ACHN (cell line): Measurements from ENCODE around the gene ADGRG3.
"Not testable (repeated sequence)": the region's sequence is repeated elsewhere in the genome, so short reads cannot be mapped to it uniquely, and the experiment has no call there.

ENCODE experiments used
- DNase-seq: peaks from one replicate; pipeline ENCODE4 v3.0.0-alpha.2; 2015
- in situ Hi-C: cut with HindIII; loops from 2 replicates; pipeline ENCODE4 v1.10.0; 2017; ENCODE audit warnings: low sequenced_read_pairs, low pct_ligation_motif_present, low pct_unique_long_range_greater_than_20kb

ADGRG3 gene

GRCh38 chr16:57701759-57702371 lies 33.8 kb downstream of the ADGRG3 start:
- in situ Hi-C loops: no loop called here
- DNase-seq: no peak

- in situ Hi-C loops: no loop called here
- no peak for DNase-seq
Measured at GRCh38 chr16:57703416-57704010, 35.4 kb downstream of the ADGRG3 start.

- no peak for DNase-seq
- in situ Hi-C loops: no loop called here
Measured at GRCh38 chr16:57704011-57704904, 36.2 kb downstream of the ADGRG3 start.

- in situ Hi-C loops: no loop called here
- no peak for DNase-seq
Measured at GRCh38 chr16:57704905-57705852, 37.1 kb downstream of the ADGRG3 start.

- DNase-seq: no peak
- in situ Hi-C loops: no loop called here
Measured at GRCh38 chr16:57706717-57707116, 38.6 kb downstream of the ADGRG3 start.

- DNase-seq: no peak
- in situ Hi-C loops: no loop called here
Measured at GRCh38 chr16:57707331-57707730, 39.2 kb downstream of the ADGRG3 start.

GRCh38 chr16:57708168-57708567 lies 40.1 kb downstream of the ADGRG3 start:
- in situ Hi-C loops: no loop called here
- DNase-seq: no peak

GRCh38 chr16:57709663-57710062 lies 41.6 kb downstream of the ADGRG3 start:
- no peak for DNase-seq
- in situ Hi-C loops: no loop called here

- DNase-seq: no peak
- in situ Hi-C loops: no loop called here
Measured at GRCh38 chr16:57711346-57711745, 43.2 kb downstream of the ADGRG3 start.

GRCh38 chr16:57711993-57712392 lies 43.9 kb downstream of the ADGRG3 start:
- DNase-seq: no peak
- in situ Hi-C loops: no loop called here

- in situ Hi-C loops, DNase-seq: not testable (repeated sequence)
Measured at GRCh38 chr16:57712569-57712968, 44.5 kb downstream of the ADGRG3 start.

GRCh38 chr16:57713596-57713995 lies 45.5 kb downstream of the ADGRG3 start:
- DNase-seq: no peak
- in situ Hi-C loops: no loop called here

- in situ Hi-C loops: no loop called here
- no peak for DNase-seq
Measured at GRCh38 chr16:57714047-57714446, 45.9 kb downstream of the ADGRG3 start.

- in situ Hi-C loops: no loop called here
- peak; percentile 79 for DNase-seq
Measured at GRCh38 chr16:57720142-57720575, 52.1 kb downstream of the ADGRG3 start.

- no peak for DNase-seq
- in situ Hi-C loops: no loop called here
Measured at GRCh38 chr16:57721356-57722209, 53.5 kb downstream of the ADGRG3 start.

- no peak for DNase-seq
- in situ Hi-C loops: no loop called here
Measured at GRCh38 chr16:57722210-57722499, 54.0 kb downstream of the ADGRG3 start.

GRCh38 chr16:57722651-57723050 lies 54.5 kb downstream of the ADGRG3 start:
- in situ Hi-C loops: no loop called here
- DNase-seq: no peak

GRCh38 chr16:57723170-57723569 lies 55.1 kb downstream of the ADGRG3 start:
- in situ Hi-C loops: no loop called here
- DNase-seq: peak; percentile 55
